ENCODE measurements around the gene PDE4D. TPM values are rescaled to one million over a fixed set of nuclear protein-coding genes. Genes with fewer than 3 reads are reported as not detected.
A peak's percentile ranks its signal among the peaks of the same experiment; 100 is the strongest.

The PDE4D gene
- total and polyA plus RNA-seq, 11 donors, result 5.2 to 68.3 (median 42.1) TPM

DNA sequence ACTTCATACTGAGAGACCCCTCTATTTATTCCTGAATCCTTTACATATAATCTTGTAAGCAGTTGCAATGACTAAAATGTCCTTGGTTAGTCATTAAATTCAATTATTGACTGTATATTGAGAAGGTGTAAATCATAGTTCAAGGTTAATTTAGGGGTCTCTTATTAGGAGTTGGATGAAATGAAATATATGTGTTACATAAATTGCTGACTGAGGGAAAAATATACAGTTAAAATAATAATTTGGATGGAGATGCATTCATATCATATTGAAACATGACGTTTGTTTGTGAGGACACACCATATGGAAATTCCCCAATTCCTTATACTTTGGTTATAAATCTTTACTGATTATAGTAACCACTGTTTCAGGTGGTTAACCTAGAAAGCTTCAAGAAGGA is 430.6 kb downstream of the PDE4D start:
- 47 to 93% (median 90%) methylated on average over 1 of the region's 1 CpG for WGBS, 4 donors
- intact Hi-C loops (cut with DNase I), result no loop called here
- DNase-seq, result no peak
- H3K27ac ChIP-seq, result no peak overlapping the region
- no peak for ATAC-seq
- H3K36me3 ChIP-seq, result no peaks in the 10 kb centered on the region
- no peaks in the 10 kb centered on the region for H3K4me1 ChIP-seq
- H3K27me3 ChIP-seq, result no peaks in the 10 kb centered on the region
- H3K9me3 ChIP-seq, result no peaks in the 10 kb centered on the region
- no peak for TF ChIP-seq POLR2A (IDR thresholded peaks at IDR 0.05)
- TF ChIP-seq CTCF (IDR thresholded peaks at IDR 0.05), result no peak
- no peak overlapping the region for H3K4me3 ChIP-seq

DNA sequence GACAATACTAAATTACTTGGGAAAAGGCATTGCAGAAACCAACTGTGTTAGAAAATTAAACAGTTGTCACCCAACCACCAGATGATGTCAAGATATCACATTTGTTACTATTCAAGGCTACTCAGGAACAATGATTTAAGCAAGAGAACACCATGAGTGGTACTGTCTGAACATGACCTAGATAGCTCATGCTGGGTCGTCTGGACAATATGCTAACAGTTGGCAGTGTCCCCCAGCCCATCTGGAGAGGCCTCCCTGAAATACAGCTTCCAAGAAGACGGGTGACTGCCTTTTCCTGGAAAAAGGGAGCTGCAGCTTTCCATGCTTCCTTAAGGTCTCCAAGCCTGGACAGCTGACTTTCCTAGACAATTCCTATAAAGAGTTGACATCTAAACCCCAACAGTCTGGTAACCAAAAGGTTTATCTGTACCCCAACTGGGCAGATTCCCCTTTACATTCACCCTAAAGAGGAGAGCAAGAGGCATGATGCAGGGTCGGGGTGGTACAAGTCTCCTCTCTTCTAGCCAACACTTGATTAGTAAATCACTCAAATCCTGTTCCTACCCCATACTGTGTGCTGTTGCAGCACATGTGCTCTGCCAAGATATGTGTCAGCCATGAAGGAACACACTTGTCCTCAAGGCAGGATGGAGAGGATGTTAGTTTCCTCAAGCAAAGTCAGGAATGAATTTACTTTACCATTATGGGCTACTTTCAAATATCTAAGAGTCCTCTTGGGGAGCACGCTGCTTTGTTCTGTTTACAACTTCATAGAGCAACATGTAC is 433.0 kb downstream of the PDE4D start:
- H3K4me1 ChIP-seq, result no peaks in the 10 kb centered on the region
- WGBS, 4 donors, result 66 to 75% (median 72%) methylated on average over 4 of the region's 4 CpGs
- no peaks in the 10 kb centered on the region for H3K9me3 ChIP-seq
- H3K27me3 ChIP-seq, result no peaks in the 10 kb centered on the region
- H3K4me3 ChIP-seq, result no peak overlapping the region
- TF ChIP-seq POLR2A (IDR thresholded peaks at IDR 0.05) (no peak), CTCF (IDR thresholded peaks at IDR 0.05) (no peak)
- peak in 3 of 4 donors; percentile 37 to 81 (median 53) for ATAC-seq
- H3K27ac ChIP-seq, result no peak overlapping the region
- H3K36me3 ChIP-seq, result no peaks in the 10 kb centered on the region
- intact Hi-C loops (cut with DNase I), result no loop called here
- DNase-seq, result peak in 2 of 5 donors; percentile 24 to 39

- Histone ChIP-seq H3K9me3 (no peaks in the 10 kb centered on the region), H3K27me3 (no peaks in the 10 kb centered on the region), H3K4me3 (no peak overlapping the region), H3K36me3 (no peaks in the 10 kb centered on the region), H3K4me1 (no peaks in the 10 kb centered on the region), H3K27ac (no peak overlapping the region)
- ATAC-seq (no peak), DNase-seq (no peak)
- intact Hi-C loops (cut with DNase I), result no loop called here
- 90 to 93% (median 92%) methylated on average over 3 of the region's 3 CpGs for WGBS, 4 donors
- TF ChIP-seq CTCF (IDR thresholded peaks at IDR 0.05), result no peak
- no peak for TF ChIP-seq POLR2A (IDR thresholded peaks at IDR 0.05)
Observed at GRCh38 chr5:59458966-59459729, 434.4 kb downstream of the PDE4D start.

GRCh38 chr5:59458321-59458720 is 435.2 kb downstream of the PDE4D start:
- no peak overlapping the region for H3K27ac ChIP-seq
- H3K4me3 ChIP-seq, result no peak overlapping the region
- H3K4me1 ChIP-seq, result no peaks in the 10 kb centered on the region
- WGBS, 4 donors, result 74 to 83% (median 79%) methylated on average over 4 of the region's 4 CpGs
- DNase-seq (no peak), ATAC-seq (no peak)
- TF ChIP-seq CTCF (IDR thresholded peaks at IDR 0.05) (no peak), POLR2A (IDR thresholded peaks at IDR 0.05) (no peak)
- intact Hi-C loops (cut with DNase I), result no loop called here
- no peaks in the 10 kb centered on the region for H3K27me3 ChIP-seq
- no peaks in the 10 kb centered on the region for H3K9me3 ChIP-seq
- H3K36me3 ChIP-seq, result no peaks in the 10 kb centered on the region

Measured in heart left ventricle (tissue), 16 donors.